NCI-H146 treated with DMSO at 0.1 percent for 48 hours (cell line): ENCODE results near the gene FBXO8.

ENCODE experiments used
- DNase-seq: peaks from one replicate; lab custom pipeline; 2025; ENCODE audit not compliant: unreplicated experiment; lab: John Stamatoyannopoulos, UW

The FBXO8 gene

GRCh38 chr4:174248407-174248806 is 35.1 kb downstream of the FBXO8 start:
- no peak for DNase-seq

- DNase-seq = no peak
Measured at GRCh38 chr4:174245714-174246113, 37.8 kb downstream of the FBXO8 start.

GRCh38 chr4:174244441-174244840 is 39.0 kb downstream of the FBXO8 start:
- no peak for DNase-seq

GRCh38 chr4:174241162-174241561 is 42.3 kb downstream of the FBXO8 start:
- DNase-seq = no peak

GRCh38 chr4:174236359-174236758 is 47.1 kb downstream of the FBXO8 start:
- DNase-seq = no peak

- DNase-seq = no peak
Measured at GRCh38 chr4:174230680-174231079, 52.8 kb downstream of the FBXO8 start.

GRCh38 chr4:174230148-174230547 is 53.3 kb downstream of the FBXO8 start:
- no peak for DNase-seq

- no peak for DNase-seq
Measured at GRCh38 chr4:174228988-174229387, 54.5 kb downstream of the FBXO8 start.

- DNase-seq = no peak
Measured at GRCh38 chr4:174225349-174226049, 58.0 kb downstream of the FBXO8 start.

GRCh38 chr4:174224550-174224949 is 58.9 kb downstream of the FBXO8 start:
- no peak for DNase-seq

GRCh38 chr4:174222266-174222872 is 61.1 kb downstream of the FBXO8 start:
- peak; percentile 15 for DNase-seq

- no peak for DNase-seq
Measured at GRCh38 chr4:174218127-174218790, 65.2 kb downstream of the FBXO8 start.

- no peak for DNase-seq
Measured at GRCh38 chr4:174217273-174218126, 66.0 kb downstream of the FBXO8 start.

GRCh38 chr4:174216799-174217272 is 66.6 kb downstream of the FBXO8 start:
- DNase-seq = no peak

- DNase-seq = no peak
Measured at GRCh38 chr4:174215961-174216680, 67.3 kb downstream of the FBXO8 start.

- DNase-seq = no peak
Measured at GRCh38 chr4:174215057-174215456, 68.4 kb downstream of the FBXO8 start.

- peak; percentile 26 for DNase-seq
Measured at GRCh38 chr4:174214101-174214878, 69.2 kb downstream of the FBXO8 start.

GRCh38 chr4:174213731-174214100 is 69.8 kb downstream of the FBXO8 start:
- DNase-seq = no peak

- DNase-seq = no peak
Measured at GRCh38 chr4:174212061-174212460, 71.4 kb downstream of the FBXO8 start.

GRCh38 chr4:174211622-174212044 is 71.8 kb downstream of the FBXO8 start:
- no peak for DNase-seq
